HCT116 (cell line): Measurements from ENCODE around the gene ATP6V1E1. TPM values are rescaled to one million over a fixed set of nuclear protein-coding genes. Genes with fewer than 3 reads are reported as not detected.

Source experiments
- total RNA-seq: library from RNA; stranded (reverse); gene quantifications from one replicate; pipeline ENCODE4 v1.2.1, GENCODE V29; 2021; ENCODE audit not compliant: unreplicated experiment
- TF ChIP-seq, protein P1 (sequence below), 3 experiments: fragments of 200-600 bp in 1 of 3; sonication (generic) in 1 of 3; IDR thresholded peaks in 2 of 3; conservative IDR thresholded peaks in 1 of 3; 2 replicates each; pipeline ENCODE4 v1.5.1; 2012 to 2017; ENCODE audit warnings: low read depth in 2 of 3, low read length in 2 of 3, antibody characterized with exemption in 1 of 3, borderline replicate concordance in 1 of 3, control low read depth in 1 of 3, mild to moderate bottlenecking in 1 of 3, mixed read lengths in 1 of 3, mixed run types in 1 of 3, moderate library complexity in 1 of 3; ENCODE audit not compliant: insufficient read depth in 1 of 3

Gene ATP6V1E1
- total RNA-seq, 1 experiment from 2014 or later = 107 TPM

GRCh38 chr22:17542452-17542851, 86.1 kb downstream of the ATP6V1E1 start (continued):
- TF ChIP-seq, protein P1, sequence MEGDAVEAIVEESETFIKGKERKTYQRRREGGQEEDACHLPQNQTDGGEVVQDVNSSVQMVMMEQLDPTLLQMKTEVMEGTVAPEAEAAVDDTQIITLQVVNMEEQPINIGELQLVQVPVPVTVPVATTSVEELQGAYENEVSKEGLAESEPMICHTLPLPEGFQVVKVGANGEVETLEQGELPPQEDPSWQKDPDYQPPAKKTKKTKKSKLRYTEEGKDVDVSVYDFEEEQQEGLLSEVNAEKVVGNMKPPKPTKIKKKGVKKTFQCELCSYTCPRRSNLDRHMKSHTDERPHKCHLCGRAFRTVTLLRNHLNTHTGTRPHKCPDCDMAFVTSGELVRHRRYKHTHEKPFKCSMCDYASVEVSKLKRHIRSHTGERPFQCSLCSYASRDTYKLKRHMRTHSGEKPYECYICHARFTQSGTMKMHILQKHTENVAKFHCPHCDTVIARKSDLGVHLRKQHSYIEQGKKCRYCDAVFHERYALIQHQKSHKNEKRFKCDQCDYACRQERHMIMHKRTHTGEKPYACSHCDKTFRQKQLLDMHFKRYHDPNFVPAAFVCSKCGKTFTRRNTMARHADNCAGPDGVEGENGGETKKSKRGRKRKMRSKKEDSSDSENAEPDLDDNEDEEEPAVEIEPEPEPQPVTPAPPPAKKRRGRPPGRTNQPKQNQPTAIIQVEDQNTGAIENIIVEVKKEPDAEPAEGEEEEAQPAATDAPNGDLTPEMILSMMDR (IDR thresholded peaks at IDR 0.05 in 2 of 3, conservative IDR thresholded peaks at IDR 0.05 in 1 of 3; ENCODE audit: borderline replicate concordance in 1 of 3, insufficient read depth in 1 of 3, low read depth in 2 of 3, low read length in 2 of 3) = no peak

Other genes starting within 250 kb of the ATP6V1E1 start
- gene SLC25A18, start 65.3 kb downstream of the ATP6V1E1 start, total RNA-seq = not detected
- 38.6 TPM for gene BCL2L13, start 10.0 kb upstream of the ATP6V1E1 start, total RNA-seq
- gene BID, start 145.7 kb upstream of the ATP6V1E1 start, total RNA-seq = 58.2 TPM